AG10803 (cell line): ENCODE data around the gene SELENOM.
"Not testable (repeated sequence)": the region's sequence is repeated elsewhere in the genome, so short reads cannot be mapped to it uniquely, and the experiment has no call there.

Source experiments
- DNase-seq: peaks from one replicate; pipeline ENCODE4 v3.0.0; 2010; ENCODE audit warnings: low read depth
- H3K4me3 ChIP-seq: 2 replicates; pipeline ENCODE4 v1.5.1; 2011; ENCODE audit warnings: mild to moderate bottlenecking, low read length, control low read depth
- TF ChIP-seq, protein P1 (sequence below): conservative IDR thresholded peaks from 2 replicates; pipeline ENCODE4 v1.5.1; 2011; ENCODE audit warnings: mild to moderate bottlenecking, low read length, control low read depth, inconsistent platforms

The SELENOM gene

GRCh38 chr22:31075961-31076360 lies 31.4 kb downstream of the SELENOM start:
- TF ChIP-seq, protein P1, sequence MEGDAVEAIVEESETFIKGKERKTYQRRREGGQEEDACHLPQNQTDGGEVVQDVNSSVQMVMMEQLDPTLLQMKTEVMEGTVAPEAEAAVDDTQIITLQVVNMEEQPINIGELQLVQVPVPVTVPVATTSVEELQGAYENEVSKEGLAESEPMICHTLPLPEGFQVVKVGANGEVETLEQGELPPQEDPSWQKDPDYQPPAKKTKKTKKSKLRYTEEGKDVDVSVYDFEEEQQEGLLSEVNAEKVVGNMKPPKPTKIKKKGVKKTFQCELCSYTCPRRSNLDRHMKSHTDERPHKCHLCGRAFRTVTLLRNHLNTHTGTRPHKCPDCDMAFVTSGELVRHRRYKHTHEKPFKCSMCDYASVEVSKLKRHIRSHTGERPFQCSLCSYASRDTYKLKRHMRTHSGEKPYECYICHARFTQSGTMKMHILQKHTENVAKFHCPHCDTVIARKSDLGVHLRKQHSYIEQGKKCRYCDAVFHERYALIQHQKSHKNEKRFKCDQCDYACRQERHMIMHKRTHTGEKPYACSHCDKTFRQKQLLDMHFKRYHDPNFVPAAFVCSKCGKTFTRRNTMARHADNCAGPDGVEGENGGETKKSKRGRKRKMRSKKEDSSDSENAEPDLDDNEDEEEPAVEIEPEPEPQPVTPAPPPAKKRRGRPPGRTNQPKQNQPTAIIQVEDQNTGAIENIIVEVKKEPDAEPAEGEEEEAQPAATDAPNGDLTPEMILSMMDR, result no peak
- H3K4me3 ChIP-seq, result no peak overlapping the region
- peak; percentile 95 for DNase-seq

DNA sequence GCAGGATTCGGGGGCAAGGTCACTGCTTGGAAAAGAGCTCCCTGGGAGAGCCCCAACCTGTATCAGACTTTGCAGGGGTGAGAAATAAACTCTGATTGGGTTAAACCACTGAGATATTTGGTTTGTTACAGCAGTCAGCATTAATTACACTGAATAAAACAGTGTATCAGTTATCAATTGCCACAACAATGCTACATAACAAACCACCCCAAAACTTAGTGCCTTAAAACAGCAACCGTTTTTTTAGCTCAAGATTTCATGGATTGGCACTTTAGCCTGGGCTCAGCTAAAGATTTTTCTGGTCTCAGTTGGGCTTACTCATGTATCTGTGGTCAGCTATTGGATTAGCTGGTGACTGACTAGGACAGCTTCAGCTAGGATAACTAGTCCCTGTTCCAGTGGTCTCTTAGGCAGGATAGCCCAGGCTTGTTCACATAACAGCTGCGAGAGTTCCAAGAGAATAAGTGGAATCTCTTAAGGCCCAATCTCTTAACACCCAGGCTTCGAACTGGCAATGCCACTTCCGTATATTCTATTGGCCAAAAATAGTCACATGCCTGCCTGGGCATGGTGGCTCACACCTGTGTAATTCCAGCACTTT lies 33.7 kb downstream of the SELENOM start:
- DNase-seq, H3K4me3 ChIP-seq: not testable (repeated sequence)

GRCh38 chr22:31073125-31073524 lies 34.2 kb downstream of the SELENOM start:
- H3K4me3 ChIP-seq, DNase-seq: not testable (repeated sequence)

GRCh38 chr22:31069691-31070314 lies 37.6 kb downstream of the SELENOM start:
- H3K4me3 ChIP-seq, result not testable (repeated sequence)

DNA sequence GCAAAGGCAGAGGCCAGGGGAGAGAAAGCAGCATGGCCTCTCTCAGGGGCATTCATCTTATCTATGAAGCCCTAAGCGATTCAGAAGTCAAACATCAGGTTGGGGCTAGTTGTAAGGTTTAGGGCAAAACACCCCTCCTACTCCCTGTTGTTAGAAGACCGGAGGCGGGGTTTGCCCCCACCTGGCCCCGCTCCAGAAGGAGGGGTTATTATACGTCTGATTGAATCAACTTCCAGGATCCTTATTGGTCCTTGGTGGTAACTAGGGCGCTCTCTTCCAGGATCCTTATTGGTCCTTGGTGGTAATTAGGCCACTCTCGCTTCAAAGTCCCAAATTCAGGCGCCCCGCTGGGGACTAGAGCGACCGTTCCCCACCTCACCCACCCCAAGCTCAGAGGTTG lies 38.4 kb downstream of the SELENOM start:
- H3K4me3 ChIP-seq, result no peak overlapping the region
- TF ChIP-seq, protein P1, result no peak
- DNase-seq, result no peak

More at GRCh38 chr22:31069691-31070314, 37.6 kb downstream of the SELENOM start:
- not testable (repeated sequence) for DNase-seq

- H3K4me3 ChIP-seq, result no peak overlapping the region
- DNase-seq, result no peak
- TF ChIP-seq, protein P1, result no peak
Measured at GRCh38 chr22:31064369-31064768, 43.0 kb downstream of the SELENOM start.

- H3K4me3 ChIP-seq, result no peak overlapping the region
- TF ChIP-seq, protein P1, result no peak
- DNase-seq, result no peak
Measured at GRCh38 chr22:31062566-31063230, 44.7 kb downstream of the SELENOM start.

DNA sequence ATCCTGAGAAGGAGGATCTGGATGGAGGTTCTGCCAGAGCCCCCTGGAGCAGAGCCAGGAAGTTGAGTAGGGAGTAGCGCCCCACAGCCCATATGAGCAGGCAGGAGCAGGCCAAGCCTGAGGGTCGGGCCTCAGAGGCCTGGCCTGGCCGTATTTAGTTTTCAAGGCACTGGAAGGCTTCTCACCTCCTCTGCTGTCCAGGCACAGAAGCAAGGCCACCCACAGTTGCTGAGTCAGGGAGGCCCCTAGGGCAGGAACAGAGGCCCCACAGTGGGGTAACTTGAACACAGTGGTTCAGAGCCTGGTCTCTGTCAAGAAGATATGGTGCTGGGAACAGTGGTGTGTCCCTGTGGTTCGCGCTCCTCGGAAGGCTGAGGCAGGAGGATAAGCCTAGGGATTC lies 47.7 kb downstream of the SELENOM start:
- DNase-seq, H3K4me3 ChIP-seq: not testable (repeated sequence)

GRCh38 chr22:31056986-31057599 lies 50.3 kb downstream of the SELENOM start:
- TF ChIP-seq, protein P1, result no peak
- H3K4me3 ChIP-seq, result no peak overlapping the region
- DNase-seq, result no peak
